ENCODE results near the gene AKR1D1.
"Not testable (repeated sequence)": the region's sequence is repeated elsewhere in the genome, so short reads cannot be mapped to it uniquely, and the experiment has no call there.

AKR1D1 gene

GRCh38 chr7:138076196-138076595 is at the start of gene AKR1D1:
TSS of gene AKR1D1 (plus strand) at chr7:138076459. CDS start at chr7:138076519, 60 bp downstream.
- FAIRE-seq = no peak
- DNase-seq (ENCODE audit: insufficient read length, low spot score) = no peak

GRCh38 chr7:138027100-138027499 is 49.2 kb upstream of the AKR1D1 start:
- DNase-seq (ENCODE audit: insufficient read length, low spot score) = no peak
- FAIRE-seq = no peak

- DNase-seq (ENCODE audit: insufficient read length, low spot score) (no peak), FAIRE-seq (no peak)
Observed at GRCh38 chr7:138029126-138029525, 47.1 kb upstream of the AKR1D1 start.

GRCh38 chr7:138029941-138030340 is 46.3 kb upstream of the AKR1D1 start:
- no peak for DNase-seq (ENCODE audit: insufficient read length, low spot score)
- FAIRE-seq = no peak

- DNase-seq (ENCODE audit: insufficient read length, low spot score) = no peak
Observed at GRCh38 chr7:138030679-138031351, 45.4 kb upstream of the AKR1D1 start.

GRCh38 chr7:138032186-138032585 is 44.1 kb upstream of the AKR1D1 start:
- DNase-seq (ENCODE audit: insufficient read length, low spot score) = no peak
- FAIRE-seq = no peak

More at GRCh38 chr7:138030679-138031351, 45.4 kb upstream of the AKR1D1 start:
- FAIRE-seq = no peak

- FAIRE-seq = no peak
- DNase-seq (ENCODE audit: insufficient read length, low spot score) = no peak
Observed at GRCh38 chr7:138032770-138033169, 43.5 kb upstream of the AKR1D1 start.

GRCh38 chr7:138033241-138033640 is 43.0 kb upstream of the AKR1D1 start:
- FAIRE-seq (no peak), DNase-seq (ENCODE audit: insufficient read length, low spot score) (no peak)

GRCh38 chr7:138036135-138036534 is 40.1 kb upstream of the AKR1D1 start:
- FAIRE-seq (no peak), DNase-seq (ENCODE audit: insufficient read length, low spot score) (no peak)

- DNase-seq (ENCODE audit: insufficient read length, low spot score); FAIRE-seq: not testable (repeated sequence)
Observed at GRCh38 chr7:138040063-138040462, 36.2 kb upstream of the AKR1D1 start.

- DNase-seq (ENCODE audit: insufficient read length, low spot score) (no peak), FAIRE-seq (no peak)
Observed at GRCh38 chr7:138044897-138045296, 31.4 kb upstream of the AKR1D1 start.

GRCh38 chr7:138047907-138048306 is 28.4 kb upstream of the AKR1D1 start:
- FAIRE-seq (no peak), DNase-seq (ENCODE audit: insufficient read length, low spot score) (no peak)

- no peak for DNase-seq (ENCODE audit: insufficient read length, low spot score)
- FAIRE-seq = no peak
Observed at GRCh38 chr7:138049505-138050116, 26.6 kb upstream of the AKR1D1 start.

- FAIRE-seq; DNase-seq (ENCODE audit: insufficient read length, low spot score): not testable (repeated sequence)
Observed at GRCh38 chr7:138051712-138052247, 24.5 kb upstream of the AKR1D1 start.

- FAIRE-seq (no peak), DNase-seq (ENCODE audit: insufficient read length, low spot score) (no peak)
Observed at GRCh38 chr7:138052696-138053095, 23.6 kb upstream of the AKR1D1 start.

GRCh38 chr7:138055698-138056097 is 20.6 kb upstream of the AKR1D1 start:
- FAIRE-seq; DNase-seq (ENCODE audit: insufficient read length, low spot score): not testable (repeated sequence)

GRCh38 chr7:138063400-138063799 is 12.9 kb upstream of the AKR1D1 start:
- no peak for FAIRE-seq
- no peak for DNase-seq (ENCODE audit: insufficient read length, low spot score)

- DNase-seq (ENCODE audit: insufficient read length, low spot score) (no peak), FAIRE-seq (no peak)
Observed at GRCh38 chr7:138064856-138065357, 11.4 kb upstream of the AKR1D1 start.

GRCh38 chr7:138065827-138066226 is 10.4 kb upstream of the AKR1D1 start:
- DNase-seq (ENCODE audit: insufficient read length, low spot score) (no peak), FAIRE-seq (no peak)

- DNase-seq (ENCODE audit: insufficient read length, low spot score) = no peak
- FAIRE-seq = no peak
Observed at GRCh38 chr7:138066954-138067394, 9.3 kb upstream of the AKR1D1 start.

- DNase-seq (ENCODE audit: insufficient read length, low spot score) (no peak), FAIRE-seq (no peak)
Observed at GRCh38 chr7:138067774-138068173, 8.5 kb upstream of the AKR1D1 start.

- DNase-seq (ENCODE audit: insufficient read length, low spot score) = no peak
- FAIRE-seq = no peak
Observed at GRCh38 chr7:138070908-138071307, 5.4 kb upstream of the AKR1D1 start.
